Thyroid gland (tissue), 4 donors: ENCODE results near the gene BLTP3A. TPM values are rescaled to one million over a fixed set of nuclear protein-coding genes. Genes with fewer than 3 reads are reported as not detected.
A peak's percentile ranks its signal among the peaks of the same experiment; 100 is the strongest.

Source experiments
- DNase-seq, 2 donors: peaks; one replicate each; pipeline ENCODE4 v3.0.0-alpha.2; 2019
- H3K27ac ChIP-seq, 3 donors: fragments of 200-600 bp; sonication (generic); 1 replicate in 2 of 3; 2 replicates in 1 of 3; pipeline ENCODE4 v1.5.1; 2016 to 2019; ENCODE audit warnings: mild to moderate bottlenecking in 1 of 3, moderate library complexity in 1 of 3
- H3K27me3 ChIP-seq: fragments of 200-600 bp; sonication (generic); one replicate; pipeline ENCODE4 v1.5.1; 2019
- H3K36me3 ChIP-seq, 2 donors: fragments of 200-600 bp; sonication (generic); one replicate each; pipeline ENCODE4 v1.5.1; 2016 to 2019
- H3K4me1 ChIP-seq, 2 donors: fragments of 200-600 bp; sonication (generic); one replicate each; pipeline ENCODE4 v1.5.1; 2017 to 2019
- H3K4me3 ChIP-seq, 3 donors: fragments of 200-600 bp; sonication (generic); replicated peaks in 1 of 3; 1 replicate in 2 of 3; 2 replicates in 1 of 3; pipeline ENCODE4 v1.5.1; 2016; ENCODE audit warnings: mild to moderate bottlenecking in 1 of 3
- H3K9me3 ChIP-seq: fragments of 200-600 bp; sonication (generic); one replicate; pipeline ENCODE4 v1.5.1; 2017
- CTCF ChIP-seq, 6 experiments: fragments of 200-600 bp in 3 of 6; fragments of 450-650 bp in 3 of 6; sonication (generic) in 3 of 6; IDR thresholded peaks; one replicate each; pipeline ENCODE4 v1.5.1; 2016 to 2019; ENCODE audit warnings: antibody characterized with exemption in 6 of 6, mild to moderate bottlenecking in 2 of 6, inconsistent platforms in 1 of 6, moderate library complexity in 1 of 6
- POLR2A ChIP-seq, 2 donors: fragments of 450-650 bp; IDR thresholded peaks; one replicate each; pipeline ENCODE4 v1.6.1; 2017; ENCODE audit warnings: antibody characterized with exemption in 2 of 2, mild to moderate bottlenecking in 2 of 2, moderate library complexity in 1 of 2
- WGBS, 2 donors: methylation state at CpG; one replicate each; pipeline ENCODE4 v1.1.5; 2017; 5-methylcytosine and 5-hydroxymethylcytosine counted together
- intact Hi-C: fragments of 100-400 bp; cut with DNase I; formaldehyde crosslinking; loops from one replicate; pipeline ENCODE4 v1.15.1; 2023
- total RNA-seq, 4 donors: library from RNA; depleted of rRNA; stranded (reverse); fragments of >200 nt; gene quantifications; one replicate each; pipeline ENCODE4 v1.2.3, GENCODE V29; 2016

The BLTP3A gene
- total RNA-seq, 4 donors from 2014 or later, result 12.6 to 19.5 (median 16.1) TPM

- Histone ChIP-seq H3K27ac (no peak overlapping the region), H3K4me1 (peaks cover 0 to 5% of the 10 kb centered on the region in 2 donors), H3K27me3 (no peaks in the 10 kb centered on the region), H3K9me3 (no peaks in the 10 kb centered on the region), H3K36me3 (no peaks in the 10 kb centered on the region), H3K4me3 (no peak overlapping the region)
- WGBS, 2 donors, result 87 to 95% methylated on average over 5 of the region's 5 CpGs
- intact Hi-C loops, result no loop called here
- no peak for TF ChIP-seq CTCF (IDR thresholded peaks at IDR 0.05)
- no peak for DNase-seq
Measured at GRCh38 chr6:34788111-34788510, 3.8 kb upstream of the BLTP3A start.

- no peaks in the 10 kb centered on the region for H3K27me3 ChIP-seq
- peak overlapping the region; percentile 82 to 90 (median 86) for H3K4me3 ChIP-seq
- TF ChIP-seq POLR2A (IDR thresholded peaks at IDR 0.05) (no peak), CTCF (IDR thresholded peaks at IDR 0.05) (no peak)
- intact Hi-C loops, result loop anchor here (5.0 kb wide), 1 partner anchor 96 kb away; the partner anchor contains the start of genes ANKS1A and TAF11
- 4% methylated on average over 19 of the region's 19 CpGs for WGBS, 2 donors
- H3K9me3 ChIP-seq, result no peaks in the 10 kb centered on the region
- peak; percentile 37 to 50 for DNase-seq
- H3K36me3 ChIP-seq, result no peaks in the 10 kb centered on the region
- H3K27ac ChIP-seq, result peak overlapping the region; percentile 89 to 92 (median 89)
- H3K4me1 ChIP-seq, result peaks cover 0 to 20% of the 10 kb centered on the region in 2 donors
Measured at GRCh38 chr6:34791164-34791700, 651 bp upstream of the BLTP3A start.

- H3K27me3 ChIP-seq, result no peaks in the 10 kb centered on the region
- no peaks in the 10 kb centered on the region for H3K36me3 ChIP-seq
- peak; percentile 31 to 36 for DNase-seq
- H3K4me3 ChIP-seq, result peak overlapping the region; percentile 31 to 90 (median 80)
- H3K27ac ChIP-seq, result peak overlapping the region; percentile 88 to 92 (median 89)
- no peaks in the 10 kb centered on the region for H3K9me3 ChIP-seq
- H3K4me1 ChIP-seq, result peaks cover 0 to 20% of the 10 kb centered on the region in 2 donors
- WGBS, 2 donors, result 10 to 11% methylated on average over 20 of the region's 20 CpGs
- TF ChIP-seq POLR2A (IDR thresholded peaks at IDR 0.05) (no peak), CTCF (IDR thresholded peaks at IDR 0.05) (no peak)
- intact Hi-C loops, result loop anchor here (5.0 kb wide), 1 partner anchor 94 kb away; the partner anchor contains the start of genes ANKS1A and TAF11
Measured at GRCh38 chr6:34792605-34793500, 970 bp downstream of the BLTP3A start.

GRCh38 chr6:34793877-34794276, 2.0 kb downstream of the BLTP3A start:
- Histone ChIP-seq H3K36me3 (no peaks in the 10 kb centered on the region), H3K9me3 (no peaks in the 10 kb centered on the region), H3K27me3 (no peaks in the 10 kb centered on the region), H3K4me1 (peaks cover 0 to 20% of the 10 kb centered on the region in 2 donors), H3K27ac (no peak overlapping the region), H3K4me3 (no peak overlapping the region)
- TF ChIP-seq CTCF (IDR thresholded peaks at IDR 0.05), result no peak
- TF ChIP-seq POLR2A (IDR thresholded peaks at IDR 0.05), result no peak
- DNase-seq, result no peak
- intact Hi-C loops, result loop anchor here (5.0 kb wide), 1 partner anchor 93 kb away; the partner anchor contains the start of genes ANKS1A and TAF11
- WGBS, 2 donors, result 97 to 99% methylated on average over 6 of the region's 6 CpGs
